Sigmoid colon (tissue), 7 donors: ENCODE measurements around the gene BATF3. TPM values are rescaled to one million over a fixed set of nuclear protein-coding genes. Genes with fewer than 3 reads are reported as not detected.

Experiments used
- DNase-seq: peaks from one replicate; pipeline ENCODE4 v3.0.0-alpha.2; 2019
- H3K27ac ChIP-seq, 4 donors: fragments of 200-600 bp; sonication (generic); one replicate each; pipeline ENCODE4 v1.5.1; 2016 to 2019; ENCODE audit warnings: mild to moderate bottlenecking in 1 of 4
- H3K27me3 ChIP-seq, 3 donors: fragments of 200-600 bp; sonication (generic); one replicate each; pipeline ENCODE4 v1.5.1; 2019; ENCODE audit warnings: mild to moderate bottlenecking in 1 of 3
- H3K36me3 ChIP-seq, 4 donors: fragments of 200-600 bp; sonication (generic); one replicate each; pipeline ENCODE4 v1.5.1; 2016 to 2019
- H3K4me1 ChIP-seq, 4 donors: fragments of 200-600 bp; sonication (generic); one replicate each; pipeline ENCODE4 v1.5.1; 2017 to 2019
- H3K4me3 ChIP-seq, 4 donors: fragments of 200-600 bp; sonication (generic); one replicate each; pipeline ENCODE4 v1.5.1; 2017 to 2019; ENCODE audit warnings: mild to moderate bottlenecking in 2 of 4, moderate library complexity in 1 of 4
- H3K9me3 ChIP-seq, 4 donors: fragments of 200-600 bp in 3 of 4; sonication (generic) in 3 of 4; one replicate each; pipeline versions ENCODE4 v1.5.1 to v1.6.1; 2013 to 2019
- CTCF ChIP-seq, 4 experiments: fragments of 450-650 bp in 3 of 4; fragments of 200-600 bp in 1 of 4; IDR thresholded peaks; one replicate each; pipeline ENCODE4 v1.5.1; 2016 to 2019; ENCODE audit warnings: antibody characterized with exemption in 4 of 4, mild to moderate bottlenecking in 3 of 4, moderate library complexity in 2 of 4
- EP300 ChIP-seq, 4 donors: sonication (generic); formaldehyde crosslinking; IDR thresholded peaks; one replicate each; pipeline ENCODE4 v1.6.1; 2017; ENCODE audit warnings: antibody characterized with exemption in 4 of 4
- POLR2A ChIP-seq, 2 donors: fragments of 450-650 bp; IDR thresholded peaks; one replicate each; pipeline ENCODE4 v1.6.1; 2016; ENCODE audit warnings: antibody characterized with exemption in 2 of 2, mild to moderate bottlenecking in 2 of 2, moderate library complexity in 2 of 2
- POLR2AphosphoS5 ChIP-seq, 4 donors: sonication (generic); formaldehyde crosslinking; IDR thresholded peaks; one replicate each; pipeline ENCODE4 v1.6.1; 2017; ENCODE audit warnings: antibody characterized with exemption in 4 of 4
- WGBS, 2 donors: extraction: QIAGEN DNeasy Blood & Tissue Kit; methylation state at CpG; one replicate each; pipeline ENCODE4 v1.1.7; 2013; 5-methylcytosine and 5-hydroxymethylcytosine counted together
- intact Hi-C: fragments of 100-400 bp; cut with DNase I; formaldehyde crosslinking; loops from one replicate; pipeline ENCODE4 v1.15.1; 2023
- polyA plus RNA-seq, 3 donors: library from polyadenylated mRNA; stranded (reverse); fragments of 200-250 nt; gene quantifications; one replicate each; pipeline ENCODE4 v1.2.3, GENCODE V29; 2013
- total RNA-seq, 4 donors: library from RNA; depleted of rRNA; stranded (reverse); fragments of >200 nt; gene quantifications; one replicate each; pipeline ENCODE4 v1.1.0, GENCODE V29; 2016
- donor health status: healthy with polysubstance abuse.
- donor health status: Bipolar disorder and iron deficiency.
- donor health status: healthy.

BATF3 gene
- total and polyA plus RNA-seq, 7 donors: 1.8 to 10.0 (median 3.3) TPM

GRCh38 chr1:212692774-212693644, 6.6 kb downstream of the BATF3 start:
- Histone ChIP-seq H3K4me3 (no peak overlapping the region), H3K36me3 (no peaks in the 10 kb centered on the region), H3K9me3 (no peaks in the 10 kb centered on the region), H3K4me1 (no peaks in the 10 kb centered on the region), H3K27ac (no peak overlapping the region), H3K27me3 (peaks cover 0 to 29% (median 6%) of the 10 kb centered on the region in 3 donors)
- 84 to 93% methylated on average over 9 of the region's 9 CpGs for WGBS, 2 donors
- no peak for TF ChIP-seq POLR2AphosphoS5 (IDR thresholded peaks at IDR 0.05)
- TF ChIP-seq POLR2A (IDR thresholded peaks at IDR 0.05): no peak
- TF ChIP-seq CTCF (IDR thresholded peaks at IDR 0.05): no peak
- TF ChIP-seq EP300 (IDR thresholded peaks at IDR 0.05): no peak
- no peak for DNase-seq
- intact Hi-C loops: no loop called here

GRCh38 chr1:212691561-212692071, 8.0 kb downstream of the BATF3 start:
- H3K9me3 ChIP-seq: no peaks in the 10 kb centered on the region
- H3K36me3 ChIP-seq: no peaks in the 10 kb centered on the region
- H3K27me3 ChIP-seq: peaks cover 0 to 29% (median 6%) of the 10 kb centered on the region in 3 donors
- no peak overlapping the region for H3K27ac ChIP-seq
- intact Hi-C loops: no loop called here
- no peaks in the 10 kb centered on the region for H3K4me1 ChIP-seq
- no peak overlapping the region for H3K4me3 ChIP-seq
- WGBS, 2 donors: 68 to 83% methylated on average over 9 of the region's 9 CpGs
- TF ChIP-seq EP300 (IDR thresholded peaks at IDR 0.05) (no peak), CTCF (IDR thresholded peaks at IDR 0.05) (no peak), POLR2A (IDR thresholded peaks at IDR 0.05) (no peak), POLR2AphosphoS5 (IDR thresholded peaks at IDR 0.05) (no peak)
- no peak for DNase-seq

DNA sequence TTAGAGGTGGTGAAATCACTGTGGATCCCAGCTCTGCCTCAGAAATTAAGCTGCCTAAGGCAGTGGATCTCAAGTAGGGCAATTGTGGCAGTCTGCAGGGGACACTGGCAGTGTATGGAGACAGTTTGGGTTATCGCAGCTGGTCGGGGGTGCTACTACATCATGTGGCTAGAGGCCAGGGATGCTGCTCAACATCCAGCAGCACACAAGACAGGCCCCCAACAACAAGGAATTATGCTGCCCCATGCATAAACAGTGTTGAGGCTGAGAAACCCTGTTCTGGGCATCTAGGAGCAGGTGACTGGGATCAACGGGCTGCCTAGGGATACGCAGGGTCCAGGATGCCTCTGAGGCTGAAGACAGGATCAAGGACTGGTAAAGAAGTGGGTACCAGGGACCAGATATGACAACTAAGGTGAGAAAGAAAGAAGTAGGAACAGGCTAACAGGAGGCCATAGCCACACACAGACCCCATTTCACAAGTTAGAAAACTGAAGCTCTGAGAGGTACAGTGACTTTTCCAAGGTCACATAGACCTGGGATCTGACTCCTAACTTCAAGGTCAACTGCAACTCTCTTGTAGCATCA, 8.7 kb downstream of the BATF3 start:
- TF ChIP-seq CTCF (IDR thresholded peaks at IDR 0.05): no peak
- TF ChIP-seq POLR2AphosphoS5 (IDR thresholded peaks at IDR 0.05): no peak
- no peak for TF ChIP-seq POLR2A (IDR thresholded peaks at IDR 0.05)
- no peak for TF ChIP-seq EP300 (IDR thresholded peaks at IDR 0.05)
- Histone ChIP-seq H3K27me3 (peaks cover 0 to 29% (median 6%) of the 10 kb centered on the region in 3 donors), H3K9me3 (no peaks in the 10 kb centered on the region), H3K27ac (no peak overlapping the region), H3K36me3 (no peaks in the 10 kb centered on the region), H3K4me1 (no peaks in the 10 kb centered on the region), H3K4me3 (no peak overlapping the region)
- DNase-seq: no peak
- 77 to 90% methylated on average over 4 of the region's 4 CpGs for WGBS, 2 donors
- intact Hi-C loops: no loop called here

GRCh38 chr1:212689758-212690529, 9.7 kb downstream of the BATF3 start:
- no peaks in the 10 kb centered on the region for H3K4me1 ChIP-seq
- 74 to 82% methylated on average over 12 of the region's 12 CpGs for whole genome bisulfite sequencing, 2 donors
- H3K9me3 ChIP-seq: no peaks in the 10 kb centered on the region
- TF ChIP-seq POLR2A (IDR thresholded peaks at IDR 0.05) (no peak), POLR2AphosphoS5 (IDR thresholded peaks at IDR 0.05) (no peak), CTCF (IDR thresholded peaks at IDR 0.05) (no peak), EP300 (IDR thresholded peaks at IDR 0.05) (no peak)
- H3K36me3 ChIP-seq: no peaks in the 10 kb centered on the region
- H3K4me3 ChIP-seq: no peak overlapping the region
- H3K27ac ChIP-seq: no peak overlapping the region
- intact Hi-C loops: no loop called here
- peaks cover 0 to 29% (median 6%) of the 10 kb centered on the region in 3 donors for H3K27me3 ChIP-seq
- DNase-seq: no peak
